ENCODE measurements around the gene NXT2. TPM values are rescaled to one million over a fixed set of nuclear protein-coding genes. Genes with fewer than 3 reads are reported as not detected.

NXT2 gene
- total and polyA plus RNA-seq, 10 of the 15 experiments (the other 5 are each of a cell fraction or from before 2014, with no cell fraction given), result 10.8 to 38.1 (median 21.2) TPM

- no peaks in the 10 kb centered on the region for H4K20me1 ChIP-seq (ENCODE audit: control insufficient read depth, insufficient read depth)
- no peaks in the 10 kb centered on the region for H3K36me3 ChIP-seq (ENCODE audit: control insufficient read depth in 2 of 2, insufficient read depth in 2 of 2, low read length in 1 of 2)
- RAD21 ChIA-PET (ENCODE audit: unreplicated experiment), result interaction anchor here (1.0 kb wide), 1 partner anchor 402 kb away, joined by 5 read pairs; no protein-coding TSS in a partner anchor
- TF ChIP-seq POLR2AphosphoS2 (IDR thresholded peaks at IDR 0.05; ENCODE audit: low read depth, low read length) (no peak), ZSCAN29 (IDR thresholded peaks at IDR 0.05) (no peak)
- intact Hi-C loops (cut with micrococcal nuclease; ENCODE audit: unreplicated experiment), result loop anchor here (5.0 kb wide), 1 partner anchor 218 kb away; no protein-coding TSS in a partner anchor
- 93% methylated on average over 2 of the region's 2 CpGs for WGBS (ENCODE audit: insufficient coverage, insufficient replicate concordance, low lambda C conversion rate, missing lambda C conversion rate)
- no peak overlapping the region for H3K9ac ChIP-seq (ENCODE audit: control insufficient read depth, insufficient read depth, low read length)
- H3K79me2 ChIP-seq (ENCODE audit: control insufficient read depth, insufficient read depth, low read length), result no peaks in the 10 kb centered on the region
- no peak for ATAC-seq
- POLR2A ChIA-PET, result no interaction called here
- no peaks in the 10 kb centered on the region for H3K9me3 ChIP-seq (replicated peaks; ENCODE audit: control insufficient read depth, insufficient read depth, low read length)
- no peak for FAIRE-seq
- H3K4me3 ChIP-seq, result no peak overlapping the region
- no peak for DNase-seq (ENCODE audit: low read depth, low spot score)
- H3K27me3 ChIP-seq (replicated peaks in 1 of 2; ENCODE audit: control insufficient read depth in 2 of 2, insufficient read depth in 2 of 2, low read length in 1 of 2), result no peaks in the 10 kb centered on the region
- BruUV-seq (replicated peaks), result no TSS peak
- no peak overlapping the region for H2AFZ ChIP-seq (ENCODE audit: control insufficient read depth, low read depth, low read length)
- in situ Hi-C loops (cut with MboI), result loop anchor here (5.0 kb wide), 1 partner anchor 398 kb away; no protein-coding TSS in a partner anchor
- H3K4me2 ChIP-seq (ENCODE audit: control insufficient read depth, insufficient read depth), result no peak overlapping the region
- H3K27ac ChIP-seq (ENCODE audit: control insufficient read depth, insufficient read depth), result no peak overlapping the region
- SMC1A ChIA-PET (ENCODE audit: uncharacterized antibody, unreplicated experiment), result interaction anchor here (0.9 kb wide), 1 partner anchor 398 kb away, joined by 3 read pairs; no protein-coding TSS in a partner anchor
- H3K4me1 ChIP-seq (ENCODE audit: control insufficient read depth, insufficient read depth, low read length), result no peaks in the 10 kb centered on the region
- CTCF ChIA-PET, result interaction anchor here (0.6 to 6.1 kb wide), 4 partner anchors 15 to 401 kb away, joined by 3 to 164 read pairs (median 3); no protein-coding TSS in a partner anchor
These were observed 47.5 kb upstream of the NXT2 start for GRCh38 chrX:109489174-109489573.

GRCh38 chrX:109498434-109498833, 38.2 kb upstream of the NXT2 start:
- no peaks in the 10 kb centered on the region for H3K36me3 ChIP-seq (ENCODE audit: control insufficient read depth in 2 of 2, insufficient read depth in 2 of 2, low read length in 1 of 2)
- 91% methylated on average over 1 of the region's 1 CpG for WGBS (ENCODE audit: insufficient coverage, insufficient replicate concordance, low lambda C conversion rate, missing lambda C conversion rate)
- no peaks in the 10 kb centered on the region for H3K79me2 ChIP-seq (ENCODE audit: control insufficient read depth, insufficient read depth, low read length)
- no peaks in the 10 kb centered on the region for H3K9me3 ChIP-seq (replicated peaks; ENCODE audit: control insufficient read depth, insufficient read depth, low read length)
- BruUV-seq (replicated peaks), result no TSS peak
- POLR2A ChIA-PET, result no interaction called here
- no peak for DNase-seq (ENCODE audit: low read depth, low spot score)
- no peak for ATAC-seq
- H3K4me3 ChIP-seq, result no peak overlapping the region
- RAD21 ChIA-PET (ENCODE audit: unreplicated experiment), result no interaction called here
- H3K27ac ChIP-seq (ENCODE audit: control insufficient read depth, insufficient read depth), result no peak overlapping the region
- intact Hi-C loops (cut with micrococcal nuclease; ENCODE audit: unreplicated experiment), result no loop called here
- H3K27me3 ChIP-seq (replicated peaks in 1 of 2; ENCODE audit: control insufficient read depth in 2 of 2, insufficient read depth in 2 of 2, low read length in 1 of 2), result no peaks in the 10 kb centered on the region
- no peak for FAIRE-seq
- SMC1A ChIA-PET (ENCODE audit: uncharacterized antibody, unreplicated experiment), result no interaction called here
- no peaks in the 10 kb centered on the region for H4K20me1 ChIP-seq (ENCODE audit: control insufficient read depth, insufficient read depth)
- no peak overlapping the region for H2AFZ ChIP-seq (ENCODE audit: control insufficient read depth, low read depth, low read length)
- no peak overlapping the region for H3K9ac ChIP-seq (ENCODE audit: control insufficient read depth, insufficient read depth, low read length)
- H3K4me1 ChIP-seq (ENCODE audit: control insufficient read depth, insufficient read depth, low read length), result no peaks in the 10 kb centered on the region
- in situ Hi-C loops (cut with MboI), result no loop called here
- CTCF ChIA-PET, result interaction anchor here (0.6 kb wide), 1 partner anchor 13 kb away, joined by 4 read pairs; no protein-coding TSS in a partner anchor
- no peak overlapping the region for H3K4me2 ChIP-seq (ENCODE audit: control insufficient read depth, insufficient read depth)
- no peak for TF ChIP-seq NKRF (conservative IDR thresholded peaks at IDR 0.05)
- no peak for TF ChIP-seq PKNOX1 (IDR thresholded peaks at IDR 0.05)
- TF ChIP-seq ZNF274 (IDR thresholded peaks at IDR 0.05; ENCODE audit: insufficient read depth, insufficient read length), result no peak
- TF ChIP-seq SIX5 (IDR thresholded peaks at IDR 0.05; ENCODE audit: low read depth, low read length, severe bottlenecking), result no peak
- TF ChIP-seq SKIL (IDR thresholded peaks at IDR 0.05; ENCODE audit: low read depth, poor library complexity, severe bottlenecking), result no peak
- no peak for TF ChIP-seq STAT3 (IDR thresholded peaks at IDR 0.05; ENCODE audit: low read depth, low read length)

All from GM12878 (cell line).